B cell (primary cell): Measurements from ENCODE around the gene KIAA0408. TPM values are rescaled to one million over a fixed set of nuclear protein-coding genes. Genes with fewer than 3 reads are reported as not detected.

ENCODE experiments used
- ATAC-seq: fragments of 200-7000 bp; cut with Tn5 transposase; one replicate; pipeline ENCODE4 v1.10.0; 2021; ENCODE audit warnings: low read depth, mild to moderate bottlenecking, moderate number of reproducible peaks, moderate library complexity
- CTCF ChIA-PET: fragments of 350-600 bp; sonication (Branson Sonifier 250); formaldehyde crosslinking; loops from one replicate; lab custom pipeline; 2021; ENCODE audit warnings: antibody characterized with exemption, inconsistent platforms; lab: Charles Lee
- POLR2A ChIA-PET: fragments of 350-600 bp; sonication (Branson Sonifier 250); formaldehyde crosslinking; loops from one replicate; lab custom pipeline; 2021; ENCODE audit warnings: antibody characterized with exemption; lab: Charles Lee
- DNase-seq: peaks from one replicate; pipeline ENCODE4 v3.0.0; 2013
- H2AFZ ChIP-seq: 2 replicates; pipeline ENCODE4 v1.6.1; 2012; ENCODE audit warnings: mild to moderate bottlenecking, low read depth, low read length; ENCODE audit not compliant: insufficient read depth, poor library complexity, severe bottlenecking
- H3K27ac ChIP-seq, 2 donors: 1 replicate in 1 of 2; 2 replicates in 1 of 2; pipeline ENCODE4 v1.5.1; 2012 to 2013; ENCODE audit warnings: low read length in 2 of 2, mild to moderate bottlenecking in 2 of 2, moderate library complexity in 1 of 2
- H3K27me3 ChIP-seq, 4 experiments: fragments of 200-600 bp in 1 of 4; sonication (generic) in 1 of 4; replicated peaks in 1 of 4; 1 replicate in 2 of 4; 2 replicates in 2 of 4; pipeline versions ENCODE4 v1.6.1 to v1.7.0; 2013 to 2016; ENCODE audit warnings: low read length in 3 of 4, mild to moderate bottlenecking in 2 of 4, mixed read lengths in 1 of 4, moderate library complexity in 1 of 4; ENCODE audit not compliant: insufficient read depth in 4 of 4, control insufficient read depth in 3 of 4; ENCODE audit errors: control extremely low read depth in 1 of 4
- H3K36me3 ChIP-seq, 2 experiments: replicated peaks in 1 of 2; 1 replicate in 1 of 2; 2 replicates in 1 of 2; pipeline versions ENCODE4 v1.6.1 to v1.7.1; 2013; ENCODE audit warnings: low read length in 1 of 2; ENCODE audit not compliant: insufficient read depth in 2 of 2, control insufficient read depth in 1 of 2; ENCODE audit errors: control extremely low read depth in 1 of 2, extremely low read depth in 1 of 2
- H3K4me1 ChIP-seq, 2 donors: fragments of 200-600 bp in 1 of 2; sonication (generic) in 1 of 2; 1 replicate in 1 of 2; 2 replicates in 1 of 2; pipeline versions ENCODE4 v1.5.1 to v1.6.1; 2013 to 2017; ENCODE audit warnings: low read length in 2 of 2; ENCODE audit not compliant: control insufficient read depth in 2 of 2, insufficient read depth in 2 of 2
- H3K4me2 ChIP-seq: replicated peaks from 2 replicates; pipeline ENCODE3; 2012; ENCODE audit warnings: mild to moderate bottlenecking, low read depth, low read length; ENCODE audit not compliant: poor library complexity, severe bottlenecking
- H3K4me3 ChIP-seq, 5 experiments: fragments of 200-600 bp in 1 of 5; sonication (generic) in 1 of 5; 1 replicate in 3 of 5; 2 replicates in 2 of 5; pipeline versions ENCODE4 v1.5.1 to v1.7.0; 2011 to 2016; ENCODE audit warnings: low read length in 4 of 5, mild to moderate bottlenecking in 4 of 5, low read depth in 2 of 5, control low read depth in 1 of 5, moderate library complexity in 1 of 5; ENCODE audit not compliant: insufficient read depth in 1 of 5; ENCODE audit errors: control extremely low read depth in 1 of 5, extremely low read depth in 1 of 5
- H3K79me2 ChIP-seq: fragments of 200-600 bp; sonication (generic); one replicate; pipeline ENCODE4 v1.6.0; 2016; ENCODE audit warnings: low read length; ENCODE audit not compliant: control insufficient read depth, insufficient read depth
- H3K9ac ChIP-seq: fragments of 200-600 bp; sonication (generic); 2 replicates; pipeline ENCODE4 v1.6.1; 2017; ENCODE audit warnings: mild to moderate bottlenecking, low read length, moderate library complexity
- H3K9me3 ChIP-seq, 3 donors: one replicate each; pipeline versions ENCODE4 v1.6.1 to v1.7.1; 2013; ENCODE audit warnings: low read length in 2 of 3; ENCODE audit not compliant: control insufficient read depth in 2 of 3, insufficient read depth in 1 of 3; ENCODE audit errors: control extremely low read depth in 1 of 3
- H4K20me1 ChIP-seq: 2 replicates; pipeline ENCODE4 v1.6.0; 2012; ENCODE audit warnings: mild to moderate bottlenecking, low read length; ENCODE audit not compliant: insufficient read depth, control insufficient read depth, poor library complexity, severe bottlenecking
- H3K27ac Mint-ChIP-seq: one replicate; pipeline ENCODE4 v1.8.0; 2021; ENCODE audit warnings: mixed read lengths
- H3K27me3 Mint-ChIP-seq: one replicate; pipeline ENCODE4 v1.8.0; 2021; ENCODE audit warnings: mixed read lengths
- H3K4me1 Mint-ChIP-seq: one replicate; pipeline ENCODE4 v1.8.0; 2021; ENCODE audit warnings: mixed read lengths
- H3K4me3 Mint-ChIP-seq: one replicate; pipeline ENCODE4 v1.8.0; 2021; ENCODE audit warnings: mixed read lengths
- H3K9me3 Mint-ChIP-seq: one replicate; pipeline ENCODE4 v1.8.0; 2022; ENCODE audit warnings: mixed read lengths; ENCODE audit not compliant: insufficient read depth
- CTCF ChIP-seq: fragments of 200-600 bp; IDR thresholded peaks from one replicate; pipeline ENCODE4 v1.8.0; 2022; ENCODE audit warnings: antibody characterized with exemption, mild to moderate bottlenecking
- EZH2 ChIP-seq: IDR thresholded peaks from 2 replicates; pipeline ENCODE4 v1.6.1; 2012; ENCODE audit warnings: borderline replicate concordance, low read depth, mild to moderate bottlenecking, moderate library complexity, low read length; ENCODE audit not compliant: insufficient read depth, poor library complexity, severe bottlenecking
- WGBS: methylation state at CpG from one replicate; pipeline ENCODE4 v1.1.5; 2013; ENCODE audit warnings: missing lambda C conversion rate; ENCODE audit not compliant: insufficient coverage; 5-methylcytosine and 5-hydroxymethylcytosine counted together
- intact Hi-C: fragments of 100-400 bp; cut with micrococcal nuclease; formaldehyde crosslinking; loops from one replicate; pipeline ENCODE4 v1.10.0; 2022
- polyA plus RNA-seq: library from polyadenylated mRNA; depleted of rRNA; stranded (reverse); fragments of >200 nt; gene quantifications from 2 replicates; pipeline ENCODE4 v1.2.3, GENCODE V29; 2012
- total RNA-seq, 2 donors: library from RNA; stranded (reverse); fragments of 120-200 nt in 1 of 2; gene quantifications; 1 replicate in 1 of 2; 2 replicates in 1 of 2; pipeline versions ENCODE4 v1.2.3 to v1.2.4, GENCODE V29; 2013 to 2022

Gene KIAA0408
- total and polyA plus RNA-seq, 2 donors (not counting 1 experiment from before 2014, with no cell fraction given) = 0.58 to 0.64 TPM

DNA sequence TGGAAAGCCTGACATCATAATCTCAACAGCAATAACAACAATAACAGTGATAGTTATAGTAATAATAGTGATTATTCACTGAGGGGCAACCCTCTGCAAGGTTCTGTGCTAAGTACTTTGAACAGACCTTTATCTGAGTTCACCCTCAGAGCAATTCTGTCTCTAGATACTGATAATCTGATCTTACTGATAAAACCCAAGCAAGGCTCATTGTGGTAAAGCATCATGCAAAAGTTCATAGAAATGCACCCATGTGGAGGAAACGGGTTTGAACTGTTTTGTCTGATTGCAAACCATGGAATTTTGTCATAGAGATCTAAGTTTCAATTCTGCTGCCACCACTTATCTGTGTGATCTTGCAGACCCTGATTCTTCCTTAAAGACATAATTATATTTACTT is 1.3 kb upstream of the KIAA0408 start:
- Histone ChIP-seq H3K27ac (no peak overlapping the region), H3K9me3 (no peaks in the 10 kb centered on the region), H3K27me3 (no peaks in the 10 kb centered on the region), H3K79me2 (no peaks in the 10 kb centered on the region), H2AFZ (no peak overlapping the region), H3K4me2 (no peak overlapping the region), H3K4me3 (no peak overlapping the region), H4K20me1 (no peaks in the 10 kb centered on the region), H3K9ac (no peak overlapping the region), H3K36me3 (no peaks in the 10 kb centered on the region), H3K4me1 (no peaks in the 10 kb centered on the region)
- 100% methylated on average over 1 of the region's 1 CpG for WGBS
- Mint-ChIP-seq H3K9me3 (no peaks in the 10 kb centered on the region), H3K4me3 (no peak overlapping the region), H3K27ac (no peak overlapping the region), H3K4me1 (no peaks in the 10 kb centered on the region), H3K27me3 (peaks cover 8% of the 10 kb centered on the region)
- CTCF ChIA-PET = interaction anchor here (0.7 kb wide), 1 partner anchor 13 kb away, joined by 3 read pairs; no protein-coding TSS in a partner anchor
- no peak for DNase-seq
- no peak for TF ChIP-seq CTCF
- no peak for TF ChIP-seq EZH2
- ATAC-seq = no peak
- POLR2A ChIA-PET = no interaction called here
- intact Hi-C loops = no loop called here

DNA sequence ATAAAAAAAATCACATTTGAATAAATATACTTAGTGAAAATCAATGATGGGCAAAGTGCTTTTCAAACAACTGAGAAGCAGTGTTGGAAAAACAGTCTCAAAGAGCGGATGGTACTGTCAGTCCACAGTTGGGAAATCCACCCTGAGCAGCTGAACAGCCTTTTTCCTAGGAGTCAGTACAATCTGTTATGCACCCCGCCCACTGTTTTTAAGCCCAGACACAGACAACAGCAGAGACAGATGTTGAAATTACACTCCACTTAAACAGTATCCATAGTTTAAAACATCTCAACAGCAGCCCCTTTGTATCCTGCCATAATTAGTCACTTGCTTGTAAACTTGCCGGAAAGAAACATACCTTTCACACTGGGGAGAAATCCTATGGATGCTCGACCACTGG is 372 bp downstream of the KIAA0408 start:
- TF ChIP-seq EZH2 (no peak), CTCF (no peak)
- Histone ChIP-seq H4K20me1 (no peaks in the 10 kb centered on the region), H3K27me3 (no peaks in the 10 kb centered on the region), H3K4me3 (no peak overlapping the region), H3K4me1 (no peaks in the 10 kb centered on the region), H3K27ac (no peak overlapping the region), H3K4me2 (no peak overlapping the region), H3K79me2 (no peaks in the 10 kb centered on the region), H3K36me3 (no peaks in the 10 kb centered on the region), H3K9me3 (no peaks in the 10 kb centered on the region), H2AFZ (no peak overlapping the region), H3K9ac (no peak overlapping the region)
- no peaks in the 10 kb centered on the region for H3K4me1 Mint-ChIP-seq
- 100% methylated on average over 3 of the region's 4 CpGs for WGBS
- ATAC-seq = no peak
- intact Hi-C loops = no loop called here
- no peaks in the 10 kb centered on the region for H3K9me3 Mint-ChIP-seq
- no peak for DNase-seq
- no peak overlapping the region for H3K4me3 Mint-ChIP-seq
- H3K27me3 Mint-ChIP-seq = peaks cover 8% of the 10 kb centered on the region
- CTCF ChIA-PET = interaction anchor here (2.1 kb wide), 1 partner anchor 155 kb away, joined by 4 read pairs; no protein-coding TSS in a partner anchor
- no peak overlapping the region for H3K27ac Mint-ChIP-seq
- POLR2A ChIA-PET = no interaction called here
